Measurements from ENCODE around the gene PACS1.
A peak's percentile ranks its signal among the peaks of the same experiment; 100 is the strongest.

PACS1 gene

GRCh38 chr11:66116576-66117361, 46.7 kb downstream of the PACS1 start:
- TF ChIP-seq ZNF274 (IDR thresholded peaks at IDR 0.05; ENCODE audit: low read depth, low read length): no peak
- H3K4me3 ChIP-seq (ENCODE audit: low read length): peak overlapping the region; percentile 58; the same call in 1 of the 2 replicates

GRCh38 chr11:66118847-66119246, 48.8 kb downstream of the PACS1 start:
- H3K4me3 ChIP-seq (ENCODE audit: low read length): no peak overlapping the region
- TF ChIP-seq ZNF274 (IDR thresholded peaks at IDR 0.05; ENCODE audit: low read depth, low read length): no peak

- no peak overlapping the region for H3K4me3 ChIP-seq (ENCODE audit: low read length)
Observed at GRCh38 chr11:66119348-66120133, 49.5 kb downstream of the PACS1 start.

GRCh38 chr11:66121466-66121865, 51.4 kb downstream of the PACS1 start:
- TF ChIP-seq ZNF274 (IDR thresholded peaks at IDR 0.05; ENCODE audit: low read depth, low read length): no peak
- no peak overlapping the region for H3K4me3 ChIP-seq (ENCODE audit: low read length)

More at GRCh38 chr11:66119348-66120133, 49.5 kb downstream of the PACS1 start:
- no peak for TF ChIP-seq ZNF274 (IDR thresholded peaks at IDR 0.05; ENCODE audit: low read depth, low read length)

GRCh38 chr11:66123902-66124301, 53.8 kb downstream of the PACS1 start:
- TF ChIP-seq ZNF274 (IDR thresholded peaks at IDR 0.05; ENCODE audit: low read depth, low read length): no peak
- no peak overlapping the region for H3K4me3 ChIP-seq (ENCODE audit: low read length)

GRCh38 chr11:66124564-66124963, 54.5 kb downstream of the PACS1 start:
- no peak for TF ChIP-seq ZNF274 (IDR thresholded peaks at IDR 0.05; ENCODE audit: low read depth, low read length)
- H3K4me3 ChIP-seq (ENCODE audit: low read length): no peak overlapping the region

GRCh38 chr11:66126064-66126463, 56.0 kb downstream of the PACS1 start:
- H3K4me3 ChIP-seq (ENCODE audit: low read length): peak overlapping the region; percentile 29; the same call in 1 of the 2 replicates
- TF ChIP-seq ZNF274 (IDR thresholded peaks at IDR 0.05; ENCODE audit: low read depth, low read length): no peak

- peak overlapping the region; percentile 29; the same call in 1 of the 2 replicates for H3K4me3 ChIP-seq (ENCODE audit: low read length)
- TF ChIP-seq ZNF274 (IDR thresholded peaks at IDR 0.05; ENCODE audit: low read depth, low read length): no peak
Observed at GRCh38 chr11:66126808-66127555, 56.9 kb downstream of the PACS1 start.

- H3K4me3 ChIP-seq (ENCODE audit: low read length): no peak overlapping the region
- no peak for TF ChIP-seq ZNF274 (IDR thresholded peaks at IDR 0.05; ENCODE audit: low read depth, low read length)
Observed at GRCh38 chr11:66130978-66131377, 60.9 kb downstream of the PACS1 start.

GRCh38 chr11:66131937-66132632, 62.0 kb downstream of the PACS1 start:
- no peak for TF ChIP-seq ZNF274 (IDR thresholded peaks at IDR 0.05; ENCODE audit: low read depth, low read length)
- no peak overlapping the region for H3K4me3 ChIP-seq (ENCODE audit: low read length)

- TF ChIP-seq ZNF274 (IDR thresholded peaks at IDR 0.05; ENCODE audit: low read depth, low read length): no peak
- H3K4me3 ChIP-seq (ENCODE audit: low read length): no peak overlapping the region
Observed at GRCh38 chr11:66133216-66133775, 63.2 kb downstream of the PACS1 start.

GRCh38 chr11:66136752-66137123, 66.7 kb downstream of the PACS1 start:
- peak overlapping the region; percentile 46; the same call in 1 of the 2 replicates for H3K4me3 ChIP-seq (ENCODE audit: low read length)
- TF ChIP-seq ZNF274 (IDR thresholded peaks at IDR 0.05; ENCODE audit: low read depth, low read length): no peak

GRCh38 chr11:66139817-66140404, 69.8 kb downstream of the PACS1 start:
- TF ChIP-seq ZNF274 (IDR thresholded peaks at IDR 0.05; ENCODE audit: low read depth, low read length): no peak
- no peak overlapping the region for H3K4me3 ChIP-seq (ENCODE audit: low read length)
